ENCODE data around the gene FRG1. TPM values are rescaled to one million over a fixed set of nuclear protein-coding genes. Genes with fewer than 3 reads are reported as not detected.

Gene FRG1
- 34.7 to 42.2 TPM (median 36.9 TPM) in 5 replicates for total RNA-seq (2022; extraction: Qiagen RNA extraction)

GRCh38 chr4:189940178-189941004 lies at the start of gene FRG1:
FRG1 (plus strand) TSS chr4:189940872; CDS start chr4:189941010, 138 bp downstream.

Other genes starting within 250 kb of the FRG1 start
- gene FRG2, start 86.4 kb downstream of the FRG1 start, total RNA-seq (2022; extraction: Qiagen RNA extraction), result 0.07 TPM in 1 of 5 replicates, not detected in the others
- not detected in 5 replicates for gene DBET, start 123.6 kb downstream of the FRG1 start, total RNA-seq (2022; extraction: Qiagen RNA extraction)
- not detected in 5 replicates for gene DUX4, start 232.9 kb downstream of the FRG1 start, total RNA-seq (2022; extraction: Qiagen RNA extraction)